Measurements from ENCODE around the gene RECK. TPM values are rescaled to one million over a fixed set of nuclear protein-coding genes. Genes with fewer than 3 reads are reported as not detected.

The RECK gene
- total RNA-seq, 1 experiment from 2014 or later: 10.3 TPM

DNA sequence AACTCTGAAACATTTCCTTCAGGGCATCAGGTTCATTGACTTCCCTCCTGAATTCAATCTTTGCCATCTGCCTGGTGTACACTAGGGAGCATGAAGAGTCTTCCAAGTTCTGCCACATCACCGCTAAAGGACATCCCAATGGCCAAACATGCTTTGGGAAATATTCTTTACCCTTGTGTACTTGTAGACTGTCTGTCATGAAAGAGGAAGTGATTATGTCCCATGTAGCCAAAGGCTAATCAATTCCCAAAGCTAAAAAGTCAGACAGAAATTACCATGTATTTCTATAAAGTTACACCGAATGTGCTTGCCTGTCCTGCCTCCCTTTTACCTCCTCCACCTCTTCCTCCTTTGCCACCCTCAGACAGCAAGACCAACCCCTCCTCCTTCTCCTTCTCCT lies 28.9 kb upstream of the RECK start:
- Histone ChIP-seq H2BK15ac (ENCODE audit: low read depth, low read length) (no peak overlapping the region), H2BK12ac (ENCODE audit: insufficient read length, low read depth, low read length) (no peak overlapping the region), H4K91ac (ENCODE audit: insufficient read length, low read depth, low read length) (no peak overlapping the region), H2AK5ac (ENCODE audit: insufficient read length, low read length) (no peak overlapping the region), H4K8ac (replicated peaks; ENCODE audit: insufficient read length, low read depth, low read length) (no peak overlapping the region), H3K79me1 (ENCODE audit: insufficient read depth, low read depth, low read length, poor library complexity, severe bottlenecking) (no peaks in the 10 kb centered on the region), H2BK120ac (ENCODE audit: low read depth, low read length, poor library complexity, severe bottlenecking) (no peak overlapping the region), H3K4me1 (ENCODE audit: insufficient read depth, low read length) (no peaks in the 10 kb centered on the region), H3K56ac (ENCODE audit: insufficient read length, low read depth, low read length) (no peak overlapping the region), H2BK5ac (ENCODE audit: insufficient read length, low read length) (no peak overlapping the region), H3K9me3 (ENCODE audit: control insufficient read depth, low read depth, low read length) (no peaks in the 10 kb centered on the region), H4K20me1 (ENCODE audit: control insufficient read depth, insufficient read depth, insufficient read length) (no peaks in the 10 kb centered on the region), H3K14ac (ENCODE audit: insufficient read depth, low read length) (no peak overlapping the region), H2BK20ac (ENCODE audit: low read depth, low read length, poor library complexity, severe bottlenecking) (no peak overlapping the region), H3K4me2 (ENCODE audit: insufficient read depth, insufficient read length, low read length) (no peak overlapping the region), H3K9ac (ENCODE audit: extremely low read depth, insufficient read length, low read length) (no peak overlapping the region), H3K27me3 (ENCODE audit: insufficient read depth, low read length) (no peaks in the 10 kb centered on the region), H4K5ac (ENCODE audit: insufficient read length, low read depth, low read length) (no peak overlapping the region), H2AFZ (ENCODE audit: low read length) (no peak overlapping the region), H3K23me2 (ENCODE audit: insufficient read length, low read depth, low read length, poor library complexity, severe bottlenecking) (no peaks in the 10 kb centered on the region), H3K4ac (ENCODE audit: low read depth, low read length) (no peak overlapping the region), H3K23ac (ENCODE audit: insufficient read length, low read depth, low read length) (no peak overlapping the region), H3K79me2 (ENCODE audit: insufficient read depth, low read length) (no peaks in the 10 kb centered on the region), H3K27ac (ENCODE audit: insufficient read length, low read depth, low read length) (no peak overlapping the region), H3K18ac (ENCODE audit: insufficient read length, low read depth, low read length) (no peak overlapping the region), H3T11ph (ENCODE audit: low read length) (no peak overlapping the region)
- DNase-seq: no peak
- Mint-ChIP-seq H3K36me3 (ENCODE audit: insufficient read depth in 1 of 3, low read depth in 3 of 3) (peaks cover 0 to 7% (median 0%) of the 10 kb centered on the region in 3 experiments; a peak in 2 of 7 replicates), H3K4me3 (no peak overlapping the region), H3K27me3 (ENCODE audit: low read depth) (peaks cover 78% of the 10 kb centered on the region), H3K9me3 (peaks cover 8 to 13% of the 10 kb centered on the region in 2 experiments), H3K4me1 (no peaks in the 10 kb centered on the region; a peak in 1 of 4 replicates), H3K27ac (no peak overlapping the region)
- no CpG with 5 or more reads among the region's 2 CpGs for WGBS (ENCODE audit: extremely low coverage, insufficient read length, low lambda C conversion rate)
- TF ChIP-seq, protein P1, sequence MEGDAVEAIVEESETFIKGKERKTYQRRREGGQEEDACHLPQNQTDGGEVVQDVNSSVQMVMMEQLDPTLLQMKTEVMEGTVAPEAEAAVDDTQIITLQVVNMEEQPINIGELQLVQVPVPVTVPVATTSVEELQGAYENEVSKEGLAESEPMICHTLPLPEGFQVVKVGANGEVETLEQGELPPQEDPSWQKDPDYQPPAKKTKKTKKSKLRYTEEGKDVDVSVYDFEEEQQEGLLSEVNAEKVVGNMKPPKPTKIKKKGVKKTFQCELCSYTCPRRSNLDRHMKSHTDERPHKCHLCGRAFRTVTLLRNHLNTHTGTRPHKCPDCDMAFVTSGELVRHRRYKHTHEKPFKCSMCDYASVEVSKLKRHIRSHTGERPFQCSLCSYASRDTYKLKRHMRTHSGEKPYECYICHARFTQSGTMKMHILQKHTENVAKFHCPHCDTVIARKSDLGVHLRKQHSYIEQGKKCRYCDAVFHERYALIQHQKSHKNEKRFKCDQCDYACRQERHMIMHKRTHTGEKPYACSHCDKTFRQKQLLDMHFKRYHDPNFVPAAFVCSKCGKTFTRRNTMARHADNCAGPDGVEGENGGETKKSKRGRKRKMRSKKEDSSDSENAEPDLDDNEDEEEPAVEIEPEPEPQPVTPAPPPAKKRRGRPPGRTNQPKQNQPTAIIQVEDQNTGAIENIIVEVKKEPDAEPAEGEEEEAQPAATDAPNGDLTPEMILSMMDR (conservative IDR thresholded peaks at IDR 0.05): no peak

Measured in H9 (cell line).